IMR-90 (cell line): ENCODE measurements around the gene CDC42BPA. TPM values are rescaled to one million over a fixed set of nuclear protein-coding genes. Genes with fewer than 3 reads are reported as not detected.

Source experiments
- ATAC-seq: fragments of 200-7000 bp; cut with Tn5 transposase; 2 replicates; pipeline ENCODE4 v1.9.1; 2020; ENCODE audit warnings: low read depth, mild to moderate bottlenecking, moderate library complexity
- BruUV-seq: library from RNA; stranded (reverse); fragments of 400-500 nt; replicated peaks from 2 replicates; lab custom pipeline; 2021; lab: Mats Ljungman, UMichigan
- CTCF ChIA-PET: fragments of 300-600 bp; formaldehyde crosslinking; extraction: SDS; loops from one replicate; lab custom pipeline; 2021; ENCODE audit warnings: antibody characterized with exemption; lab: Yijun Ruan, JAX
- POLR2A ChIA-PET: fragments of 300-600 bp; sonication (Branson Sonifier 250); formaldehyde crosslinking; loops from one replicate; lab custom pipeline; 2022; ENCODE audit warnings: antibody characterized with exemption; ENCODE audit not compliant: unreplicated experiment; lab: Charles Lee
- DNase-seq: peaks from one replicate; pipeline ENCODE4 v3.0.0; 2013
- H2AFZ ChIP-seq: replicated peaks from 2 replicates; pipeline ENCODE3; 2013; ENCODE audit warnings: low read length, mild to moderate bottlenecking; ENCODE audit not compliant: poor library complexity
- H2AK5ac ChIP-seq: 2 replicates; pipeline ENCODE4 v1.6.1; 2013; ENCODE audit warnings: low read depth, low read length, inconsistent platforms
- H2AK9ac ChIP-seq: replicated peaks from 2 replicates; pipeline ENCODE3; 2013; ENCODE audit warnings: mild to moderate bottlenecking, low read depth, low read length, moderate library complexity; ENCODE audit not compliant: poor library complexity
- H2BK120ac ChIP-seq: 2 replicates; pipeline ENCODE4 v1.6.1; 2013; ENCODE audit warnings: low read depth, low read length, inconsistent platforms
- H2BK15ac ChIP-seq: 3 replicates; pipeline ENCODE4 v1.6.1; 2013; ENCODE audit warnings: low read depth, low read length, inconsistent platforms
- H2BK20ac ChIP-seq: 2 replicates; pipeline ENCODE4 v1.6.1; 2013; ENCODE audit warnings: low read depth, mild to moderate bottlenecking, inconsistent platforms, low read length, moderate library complexity
- H2BK5ac ChIP-seq: 2 replicates; pipeline ENCODE4 v1.6.1; 2013; ENCODE audit warnings: mild to moderate bottlenecking, low read depth, low read length, inconsistent platforms; ENCODE audit not compliant: poor library complexity, severe bottlenecking
- H3K14ac ChIP-seq: replicated peaks from 2 replicates; pipeline ENCODE4 v1.6.1; 2013; ENCODE audit warnings: low read depth, low read length, inconsistent platforms
- H3K18ac ChIP-seq: 2 replicates; pipeline ENCODE4 v1.6.1; 2013; ENCODE audit warnings: low read depth, low read length, control low read depth
- H3K23ac ChIP-seq: 2 replicates; pipeline ENCODE4 v1.6.1; 2013; ENCODE audit warnings: low read depth, low read length, inconsistent platforms
- H3K27ac ChIP-seq: 2 replicates; pipeline ENCODE4 v1.5.1; 2013; ENCODE audit warnings: mild to moderate bottlenecking, control low read depth, low read length; ENCODE audit not compliant: insufficient read depth
- H3K27me3 ChIP-seq: 2 replicates; pipeline ENCODE4 v1.6.1; 2013; ENCODE audit warnings: low read length; ENCODE audit not compliant: control insufficient read depth, insufficient read depth
- H3K36me3 ChIP-seq: 2 replicates; pipeline ENCODE4 v1.6.1; 2013; ENCODE audit warnings: low read length, mixed read lengths; ENCODE audit not compliant: control insufficient read depth, insufficient read depth
- H3K4ac ChIP-seq: 2 replicates; pipeline ENCODE4 v1.6.1; 2013; ENCODE audit warnings: low read depth, low read length, inconsistent platforms
- H3K4me1 ChIP-seq: 2 replicates; pipeline ENCODE4 v1.6.1; 2013; ENCODE audit warnings: low read length, mixed read lengths; ENCODE audit not compliant: control insufficient read depth, insufficient read depth
- H3K4me2 ChIP-seq: 2 replicates; pipeline ENCODE4 v1.6.1; 2013; ENCODE audit warnings: low read depth, mild to moderate bottlenecking, control low read depth, low read length, moderate library complexity
- H3K4me3 ChIP-seq: 2 replicates; pipeline ENCODE4 v1.5.1; 2013; ENCODE audit warnings: low read depth, mild to moderate bottlenecking, control low read depth, low read length, moderate library complexity; ENCODE audit not compliant: insufficient read depth
- H3K56ac ChIP-seq: 2 replicates; pipeline ENCODE4 v1.6.1; 2013; ENCODE audit warnings: low read length, inconsistent platforms; ENCODE audit not compliant: insufficient read depth; ENCODE audit errors: extremely low read depth
- H3K79me1 ChIP-seq, 2 experiments: 2 replicates each; pipeline ENCODE4 v1.6.1; 2013; ENCODE audit warnings: low read length in 2 of 2, inconsistent platforms in 1 of 2, low read depth in 1 of 2
- H3K9ac ChIP-seq: 2 replicates; pipeline ENCODE4 v1.6.1; 2013; ENCODE audit warnings: low read depth, low read length, control low read depth
- H3K9me1 ChIP-seq: 2 replicates; pipeline ENCODE4 v1.6.1; 2013; ENCODE audit warnings: low read length, inconsistent platforms; ENCODE audit not compliant: insufficient read depth
- H3K9me3 ChIP-seq: 2 replicates; pipeline ENCODE4 v1.6.1; 2013; ENCODE audit warnings: low read length; ENCODE audit not compliant: control insufficient read depth, insufficient read depth
- H4K20me1 ChIP-seq: 2 replicates; pipeline ENCODE4 v1.6.1; 2013; ENCODE audit warnings: low read length, inconsistent platforms; ENCODE audit not compliant: insufficient read depth
- H4K5ac ChIP-seq: 2 replicates; pipeline ENCODE4 v1.6.1; 2013; ENCODE audit warnings: mild to moderate bottlenecking, low read depth, low read length, control low read depth
- H4K8ac ChIP-seq, 2 experiments: 2 replicates each; pipeline ENCODE4 v1.6.1; 2013; ENCODE audit warnings: low read depth in 2 of 2, low read length in 2 of 2, control low read depth in 1 of 2, inconsistent platforms in 1 of 2
- H4K91ac ChIP-seq: 2 replicates; pipeline ENCODE4 v1.6.1; 2013; ENCODE audit warnings: low read depth, low read length, inconsistent platforms; ENCODE audit not compliant: insufficient read depth
- FOS ChIP-seq: fragments of 150-350 bp; IDR thresholded peaks from 2 replicates; pipeline ENCODE4 v1.6.1; 2016; ENCODE audit warnings: low read depth, low read length
- MAFK ChIP-seq: IDR thresholded peaks from 2 replicates; pipeline ENCODE4 v1.6.1; 2012; ENCODE audit warnings: low read depth, low read length, improper control_type of control experiment
- MAZ ChIP-seq: IDR thresholded peaks from 2 replicates; pipeline ENCODE4 v1.6.1; 2012; ENCODE audit warnings: low read depth, mild to moderate bottlenecking, low read length, improper control_type of control experiment, moderate library complexity, borderline replicate concordance
- POLR2A ChIP-seq: IDR thresholded peaks from 2 replicates; pipeline ENCODE4 v1.6.1; 2012; ENCODE audit warnings: mild to moderate bottlenecking, low read depth, low read length
- RCOR1 ChIP-seq: IDR thresholded peaks from 2 replicates; pipeline ENCODE4 v1.6.1; 2012; ENCODE audit warnings: mild to moderate bottlenecking, low read length, improper control_type of control experiment; ENCODE audit not compliant: insufficient replicate concordance
- WGBS, 2 experiments: methylation state at CpG; one replicate each; pipeline versions ENCODE4 v1.1.5 to v1.1.7; 2013; ENCODE audit warnings: missing lambda C conversion rate in 2 of 2; ENCODE audit not compliant: insufficient read length in 1 of 2; ENCODE audit errors: extremely low coverage in 2 of 2; 5-methylcytosine and 5-hydroxymethylcytosine counted together
- dilution Hi-C: fragments of 300-500 bp; cut with HindIII; formaldehyde crosslinking; loops from one replicate; pipeline ENCODE4 v1.14.3; 2018; ENCODE audit warnings: low sequenced_read_pairs; ENCODE audit not compliant: unreplicated experiment
- in situ Hi-C: fragments of 300-500 bp; cut with MboI; formaldehyde crosslinking; loops from 3 replicates; pipeline ENCODE4 v1.14.3; 2019; ENCODE audit warnings: low sequenced_read_pairs, inconsistent platforms, mixed read lengths
- intact Hi-C: fragments of 100-400 bp; cut with micrococcal nuclease; formaldehyde crosslinking; loops from 2 replicates; pipeline ENCODE4 v1.10.0; 2022
- polyA plus RNA-seq, 3 experiments: library from polyadenylated mRNA; depleted of rRNA; stranded (reverse); fragments of >200 nt; gene quantifications; 2 replicates each; pipeline ENCODE4 v1.2.3, GENCODE V29; 2012; ENCODE audit warnings: low replicate concordance in 1 of 3
- total RNA-seq: library from RNA; depleted of rRNA; stranded (reverse); fragments of >200 nt; gene quantifications from 2 replicates; pipeline ENCODE4 v1.2.3, GENCODE V29; 2012

The CDC42BPA gene
- total and polyA plus RNA-seq, 2 of the 4 experiments (the other 2 are of a cell fraction), result 9.4 to 27.8 TPM

- Histone ChIP-seq H3K4me3 (no peak overlapping the region), H4K20me1 (no peaks in the 10 kb centered on the region; the same call in 1 of the 2 replicates), H3K4me2 (no peak overlapping the region), H3K27ac (no peak overlapping the region), H4K91ac (no peak overlapping the region), H3K9me1 (0 out of 2 replicates have a peak, but pooled peaks cover 4% of the 10 kb centered on the region), H4K5ac (no peak overlapping the region), H3K23ac (no peak overlapping the region), H3K4me1 (no peaks in the 10 kb centered on the region), H2AFZ (no peak overlapping the region), H3K14ac (no peak overlapping the region), H2BK20ac (no peak overlapping the region), H3K56ac (no peak overlapping the region), H3K27me3 (no peaks in the 10 kb centered on the region), H2BK120ac (no peak overlapping the region), H2AK9ac (no peak overlapping the region), H3K9me3 (no peaks in the 10 kb centered on the region), H4K8ac (no peak overlapping the region), H3K4ac (no peak overlapping the region), H2AK5ac (no peak overlapping the region), H3K9ac (no peak overlapping the region), H3K79me1 (peaks cover 43 to 60% of the 10 kb centered on the region in 2 experiments), H2BK15ac (no peak overlapping the region), H3K36me3 (no peaks in the 10 kb centered on the region; the same call in 1 of the 2 replicates), H3K18ac (no peak overlapping the region), H2BK5ac (no peak overlapping the region)
- WGBS, 2 experiments, result no CpG with 5 or more reads among the region's 1 CpG
- no peak for TF ChIP-seq POLR2A
- no peak for TF ChIP-seq RCOR1
- no peak for TF ChIP-seq MAZ
- TF ChIP-seq FOS, result no peak
- no peak for TF ChIP-seq MAFK
- ATAC-seq, result no peak
- intact Hi-C loops, result no loop called here
- dilution Hi-C loops, result no loop called here
- ChIA-PET POLR2A (no interaction called here), CTCF (no interaction called here)
- in situ Hi-C loops, result no loop called here
- no TSS peak for BruUV-seq
- no peak for DNase-seq
These were observed 98.5 kb downstream of the CDC42BPA start for GRCh38 chr1:227219715-227220292.
